ENCODE results near the gene NAA20. TPM values are rescaled to one million over a fixed set of nuclear protein-coding genes. Genes with fewer than 3 reads are reported as not detected.

NAA20 gene
- total and polyA plus RNA-seq, 2 of the 4 experiments (the other 2 are of a cell fraction): 35.7 to 58.8 TPM

DNA sequence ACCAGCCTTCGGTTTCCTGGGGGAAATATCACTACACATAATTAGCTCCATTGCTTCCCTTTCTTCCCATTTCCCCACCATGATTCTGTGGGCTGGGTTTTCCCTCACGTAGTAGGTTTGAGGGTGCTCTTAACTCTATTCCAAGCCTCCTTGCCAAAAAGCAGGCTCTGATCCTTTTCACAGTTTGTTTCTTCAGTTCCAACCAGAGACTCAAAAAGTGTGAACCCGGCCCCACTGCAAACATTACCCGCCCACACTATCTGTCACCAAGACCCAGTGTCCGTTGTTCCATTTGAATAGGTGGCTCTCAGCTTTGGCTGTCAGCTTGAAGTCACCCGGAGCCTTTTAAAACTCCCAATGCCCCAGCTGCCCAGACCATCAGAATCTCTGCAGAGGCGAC is 11.8 kb upstream of the NAA20 start:
- H3K9me1 ChIP-seq (ENCODE audit: insufficient read depth, low read length): peaks cover 18% of the 10 kb centered on the region
- CTCF ChIA-PET: no interaction called here
- no peak overlapping the region for H3K4me2 ChIP-seq (ENCODE audit: low read depth, low read length)
- H3K79me1 ChIP-seq (ENCODE audit: low read depth in 1 of 2, low read length in 2 of 2): peaks cover 16 to 41% of the 10 kb centered on the region in 2 experiments
- no peak overlapping the region for H3K56ac ChIP-seq (ENCODE audit: extremely low read depth, insufficient read depth, low read length)
- DNase-seq (no peak), ATAC-seq (ENCODE audit: low read depth) (no peak)
- no peak overlapping the region for H3K9ac ChIP-seq (ENCODE audit: low read depth, low read length)
- no peak overlapping the region for H4K5ac ChIP-seq (ENCODE audit: low read depth, low read length)
- H2AK9ac ChIP-seq (replicated peaks; ENCODE audit: low read depth, low read length, poor library complexity): no peak overlapping the region
- POLR2A ChIA-PET (ENCODE audit: unreplicated experiment): no interaction called here
- H2AK5ac ChIP-seq (ENCODE audit: low read depth, low read length): no peak overlapping the region
- H4K8ac ChIP-seq (ENCODE audit: low read depth in 2 of 2, low read length in 2 of 2): no peak overlapping the region
- in situ Hi-C loops (cut with MboI; ENCODE audit: low sequenced_read_pairs) (no loop called here), dilution Hi-C loops (cut with HindIII; ENCODE audit: low sequenced_read_pairs, unreplicated experiment) (no loop called here), intact Hi-C loops (cut with micrococcal nuclease) (no loop called here)
- no peak overlapping the region for H2AFZ ChIP-seq (replicated peaks; ENCODE audit: low read length, poor library complexity)
- H3K14ac ChIP-seq (replicated peaks; ENCODE audit: low read depth, low read length): no peak overlapping the region
- TF ChIP-seq MAZ (IDR thresholded peaks at IDR 0.05; ENCODE audit: borderline replicate concordance, low read depth, low read length) (no peak), POLR2A (IDR thresholded peaks at IDR 0.05; ENCODE audit: low read depth, low read length) (no peak), RCOR1 (IDR thresholded peaks at IDR 0.05; ENCODE audit: insufficient replicate concordance, low read length) (no peak), MXI1 (IDR thresholded peaks at IDR 0.05; ENCODE audit: borderline replicate concordance, low read depth, low read length) (no peak), MAFK (IDR thresholded peaks at IDR 0.05; ENCODE audit: low read depth, low read length) (no peak), FOS (IDR thresholded peaks at IDR 0.05; ENCODE audit: low read depth, low read length) (no peak), RFX5 (IDR thresholded peaks at IDR 0.05; ENCODE audit: low read depth, low read length) (no peak), CEBPB (IDR thresholded peaks at IDR 0.05; ENCODE audit: low read depth, low read length) (no peak), RAD21 (IDR thresholded peaks at IDR 0.05; ENCODE audit: low read length) (no peak), BHLHE40 (IDR thresholded peaks at IDR 0.05; ENCODE audit: low read depth, low read length) (no peak), SMC3 (IDR thresholded peaks at IDR 0.05; ENCODE audit: low read depth, low read length) (no peak), NFE2L2 (IDR thresholded peaks at IDR 0.05; ENCODE audit: low read depth, low read length) (no peak), CHD1 (IDR thresholded peaks at IDR 0.05; ENCODE audit: low read depth, low read length) (no peak)
- TF ChIP-seq, protein P1, sequence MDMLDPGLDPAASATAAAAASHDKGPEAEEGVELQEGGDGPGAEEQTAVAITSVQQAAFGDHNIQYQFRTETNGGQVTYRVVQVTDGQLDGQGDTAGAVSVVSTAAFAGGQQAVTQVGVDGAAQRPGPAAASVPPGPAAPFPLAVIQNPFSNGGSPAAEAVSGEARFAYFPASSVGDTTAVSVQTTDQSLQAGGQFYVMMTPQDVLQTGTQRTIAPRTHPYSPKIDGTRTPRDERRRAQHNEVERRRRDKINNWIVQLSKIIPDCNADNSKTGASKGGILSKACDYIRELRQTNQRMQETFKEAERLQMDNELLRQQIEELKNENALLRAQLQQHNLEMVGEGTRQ (IDR thresholded peaks at IDR 0.05; ENCODE audit: low read depth, low read length): no peak
- TF ChIP-seq, protein P2, sequence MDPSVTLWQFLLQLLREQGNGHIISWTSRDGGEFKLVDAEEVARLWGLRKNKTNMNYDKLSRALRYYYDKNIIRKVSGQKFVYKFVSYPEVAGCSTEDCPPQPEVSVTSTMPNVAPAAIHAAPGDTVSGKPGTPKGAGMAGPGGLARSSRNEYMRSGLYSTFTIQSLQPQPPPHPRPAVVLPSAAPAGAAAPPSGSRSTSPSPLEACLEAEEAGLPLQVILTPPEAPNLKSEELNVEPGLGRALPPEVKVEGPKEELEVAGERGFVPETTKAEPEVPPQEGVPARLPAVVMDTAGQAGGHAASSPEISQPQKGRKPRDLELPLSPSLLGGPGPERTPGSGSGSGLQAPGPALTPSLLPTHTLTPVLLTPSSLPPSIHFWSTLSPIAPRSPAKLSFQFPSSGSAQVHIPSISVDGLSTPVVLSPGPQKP (IDR thresholded peaks at IDR 0.05; ENCODE audit: borderline replicate concordance, low read depth, low read length): no peak
- TF ChIP-seq, protein P3, sequence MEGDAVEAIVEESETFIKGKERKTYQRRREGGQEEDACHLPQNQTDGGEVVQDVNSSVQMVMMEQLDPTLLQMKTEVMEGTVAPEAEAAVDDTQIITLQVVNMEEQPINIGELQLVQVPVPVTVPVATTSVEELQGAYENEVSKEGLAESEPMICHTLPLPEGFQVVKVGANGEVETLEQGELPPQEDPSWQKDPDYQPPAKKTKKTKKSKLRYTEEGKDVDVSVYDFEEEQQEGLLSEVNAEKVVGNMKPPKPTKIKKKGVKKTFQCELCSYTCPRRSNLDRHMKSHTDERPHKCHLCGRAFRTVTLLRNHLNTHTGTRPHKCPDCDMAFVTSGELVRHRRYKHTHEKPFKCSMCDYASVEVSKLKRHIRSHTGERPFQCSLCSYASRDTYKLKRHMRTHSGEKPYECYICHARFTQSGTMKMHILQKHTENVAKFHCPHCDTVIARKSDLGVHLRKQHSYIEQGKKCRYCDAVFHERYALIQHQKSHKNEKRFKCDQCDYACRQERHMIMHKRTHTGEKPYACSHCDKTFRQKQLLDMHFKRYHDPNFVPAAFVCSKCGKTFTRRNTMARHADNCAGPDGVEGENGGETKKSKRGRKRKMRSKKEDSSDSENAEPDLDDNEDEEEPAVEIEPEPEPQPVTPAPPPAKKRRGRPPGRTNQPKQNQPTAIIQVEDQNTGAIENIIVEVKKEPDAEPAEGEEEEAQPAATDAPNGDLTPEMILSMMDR (conservative IDR thresholded peaks at IDR 0.05; ENCODE audit: low read depth, low read length): no peak
- no peak overlapping the region for H3K4me3 ChIP-seq (ENCODE audit: insufficient read depth, low read depth, low read length)
- peaks cover 20% of the 10 kb centered on the region for H3K4me1 ChIP-seq (ENCODE audit: control insufficient read depth, insufficient read depth, low read length)
- no peak overlapping the region for H2BK5ac ChIP-seq (ENCODE audit: low read depth, low read length, poor library complexity, severe bottlenecking)
- no peak overlapping the region for H4K91ac ChIP-seq (ENCODE audit: insufficient read depth, low read depth, low read length)
- H3K4ac ChIP-seq (ENCODE audit: low read depth, low read length): no peak overlapping the region
- WGBS, 2 experiments (ENCODE audit: extremely low coverage in 2 of 2, insufficient read length in 1 of 2): 59% methylated on average over 4 of the region's 7 CpGs; no CpG with 5 or more reads in 1 of the 2 experiments
- no peak overlapping the region for H3K27ac ChIP-seq (ENCODE audit: insufficient read depth, low read length)
- no peak overlapping the region for H2BK15ac ChIP-seq (ENCODE audit: low read depth, low read length)
- H4K20me1 ChIP-seq (ENCODE audit: insufficient read depth, low read length): peaks cover 27% of the 10 kb centered on the region
- H3K18ac ChIP-seq (ENCODE audit: low read depth, low read length): no peak overlapping the region
- no peak overlapping the region for H3K23ac ChIP-seq (ENCODE audit: low read depth, low read length)
- no peak overlapping the region for H2BK120ac ChIP-seq (ENCODE audit: low read depth, low read length)
- BruUV-seq (replicated peaks): no TSS peak
- no peaks in the 10 kb centered on the region for H3K9me3 ChIP-seq (ENCODE audit: control insufficient read depth, insufficient read depth, low read length)
- H3K27me3 ChIP-seq (ENCODE audit: control insufficient read depth, insufficient read depth, low read length): no peaks in the 10 kb centered on the region
- no peak overlapping the region for H2BK20ac ChIP-seq (ENCODE audit: low read depth, low read length)
- H3K36me3 ChIP-seq (ENCODE audit: control insufficient read depth, insufficient read depth, low read length): peaks cover 23% of the 10 kb centered on the region
